GM23338 (cell line): ENCODE results near the gene EXOC7. TPM values are rescaled to one million over a fixed set of nuclear protein-coding genes. Genes with fewer than 3 reads are reported as not detected.

ENCODE experiments used
- ATAC-seq: fragments of 200-7000 bp; cut with Tn5 transposase; 3 replicates; pipeline ENCODE4 v1.9.1; 2020
- DNase-seq: peaks from one replicate; pipeline ENCODE4 v3.0.0-alpha.2; 2015; ENCODE audit warnings: low spot score
- H2AFZ ChIP-seq: fragments of 200-600 bp; sonication (generic); 2 replicates; pipeline ENCODE4 v1.8.0; 2016; ENCODE audit warnings: antibody characterized with exemption, mild to moderate bottlenecking, moderate library complexity
- H3F3A ChIP-seq: fragments of 200-600 bp; sonication (generic); replicated peaks from 2 replicates; pipeline ENCODE4 v1.8.0; 2017; ENCODE audit warnings: antibody characterized with exemption, mixed run types, low read depth
- H3K27ac ChIP-seq: fragments of 200-600 bp; sonication (generic); 2 replicates; pipeline ENCODE4 v1.6.1; 2016; ENCODE audit warnings: low read depth
- H3K27me3 ChIP-seq: fragments of 200-600 bp; sonication (generic); 2 replicates; pipeline ENCODE4 v1.8.0; 2016; ENCODE audit warnings: mild to moderate bottlenecking, mixed run types, moderate library complexity; ENCODE audit not compliant: insufficient read depth
- H3K36me3 ChIP-seq: fragments of 200-600 bp; sonication (generic); 2 replicates; pipeline ENCODE4 v1.8.0; 2016; ENCODE audit warnings: mild to moderate bottlenecking; ENCODE audit not compliant: insufficient read depth
- H3K4me1 ChIP-seq: fragments of 200-600 bp; sonication (generic); 2 replicates; pipeline ENCODE4 v1.8.0; 2016; ENCODE audit warnings: mild to moderate bottlenecking, moderate library complexity; ENCODE audit not compliant: insufficient read depth
- H3K4me2 ChIP-seq: fragments of 200-600 bp; sonication (generic); 2 replicates; pipeline ENCODE4 v1.7.1; 2017; ENCODE audit warnings: mixed run types
- H3K4me3 ChIP-seq: fragments of 200-600 bp; sonication (generic); 2 replicates; pipeline ENCODE4 v1.6.1; 2016; ENCODE audit warnings: mixed run types
- H3K79me2 ChIP-seq: fragments of 200-600 bp; sonication (generic); replicated peaks from 2 replicates; pipeline ENCODE4 v1.8.0; 2017; ENCODE audit warnings: mild to moderate bottlenecking; ENCODE audit not compliant: insufficient read depth
- H3K9me2 ChIP-seq: fragments of 200-600 bp; sonication (generic); 2 replicates; pipeline ENCODE4 v1.8.0; 2017; ENCODE audit not compliant: insufficient read depth
- H4K20me1 ChIP-seq: fragments of 200-600 bp; sonication (generic); replicated peaks from 2 replicates; pipeline ENCODE4 v1.8.0; 2017; ENCODE audit warnings: mild to moderate bottlenecking; ENCODE audit not compliant: insufficient read depth
- H3K27ac Mint-ChIP-seq: 2 replicates; pipeline ENCODE4 v1.8.0; 2020; ENCODE audit warnings: inconsistent platforms, mild to moderate bottlenecking, moderate library complexity, mixed read lengths
- H3K27me3 Mint-ChIP-seq: 3 replicates; pipeline ENCODE4 v1.8.0; 2022; ENCODE audit warnings: low read depth, mild to moderate bottlenecking, moderate library complexity, mixed read lengths, inconsistent platforms; ENCODE audit not compliant: insufficient read depth, poor library complexity
- H3K36me3 Mint-ChIP-seq: 3 replicates; pipeline ENCODE4 v1.8.0; 2021; ENCODE audit warnings: low read depth, mild to moderate bottlenecking, inconsistent platforms, moderate library complexity, mixed read lengths
- H3K4me1 Mint-ChIP-seq: 3 replicates; pipeline ENCODE4 v1.8.0; 2020; ENCODE audit warnings: mild to moderate bottlenecking, inconsistent platforms, mixed read lengths
- H3K4me3 Mint-ChIP-seq: 3 replicates; pipeline ENCODE4 v1.8.0; 2021; ENCODE audit warnings: moderate library complexity, mild to moderate bottlenecking, inconsistent platforms, mixed read lengths
- H3K9me3 Mint-ChIP-seq: 3 replicates; pipeline ENCODE4 v1.8.0; 2020; ENCODE audit warnings: moderate library complexity, mild to moderate bottlenecking, inconsistent platforms, mixed read lengths
- CREB1 ChIP-seq: fragments of 250-450 bp; sonication (Bioruptor Pico); IDR thresholded peaks from 2 replicates; pipeline ENCODE4 v1.5.0; 2020; ENCODE audit warnings: low read depth, mild to moderate bottlenecking, moderate library complexity
- EZH2 ChIP-seq: fragments of 200-600 bp; sonication (generic); IDR thresholded peaks from one replicate; pipeline ENCODE4 v1.8.0; 2017; ENCODE audit warnings: antibody characterized with exemption, mild to moderate bottlenecking, low read depth; ENCODE audit not compliant: unreplicated experiment
- NANOG ChIP-seq: IDR thresholded peaks from 2 replicates; pipeline ENCODE4 v1.6.1; 2016; ENCODE audit warnings: antibody characterized with exemption, borderline replicate concordance
- POLR2AphosphoS5 ChIP-seq: IDR thresholded peaks from 2 replicates; pipeline ENCODE4 v1.6.1; 2016; ENCODE audit warnings: antibody characterized with exemption, low read depth
- ZNF114 ChIP-seq: fragments of 250-450 bp; sonication (Bioruptor Pico); IDR thresholded peaks from 2 replicates; pipeline ENCODE4 v1.5.0; 2020; ENCODE audit warnings: mild to moderate bottlenecking, moderate library complexity
- polyA plus RNA-seq: library from polyadenylated mRNA; unstranded; fragments of >200 nt; fragmentation: Nextera tagmentation; extraction: Ambion mirVana; gene quantifications from 2 replicates; pipeline ENCODE4 v1.2.1, GENCODE V29; 2016
- total RNA-seq: library from RNA; depleted of rRNA; stranded (reverse); fragments of >200 nt; shearing (Covaris generic); gene quantifications from 2 replicates; pipeline ENCODE4 v1.2.3, GENCODE V29; 2014
- TF ChIP-seq, protein P1 (sequence below): IDR thresholded peaks from 2 replicates; pipeline ENCODE4 v1.6.1; 2016; ENCODE audit warnings: antibody characterized with exemption
- TF ChIP-seq, protein P2 (sequence below), 2 experiments: fragments of 200-600 bp in 1 of 2; sonication (generic) in 1 of 2; conservative IDR thresholded peaks; 2 replicates each; pipeline versions ENCODE4 v1.5.1 to v1.6.1; 2016 to 2017; ENCODE audit warnings: antibody characterized with exemption in 2 of 2, low read depth in 2 of 2, mild to moderate bottlenecking in 2 of 2, moderate library complexity in 1 of 2
- TF ChIP-seq, protein P3 (sequence below): fragments of 250-450 bp; sonication (Bioruptor Pico); IDR thresholded peaks from 2 replicates; pipeline ENCODE4 v1.5.0; 2020; ENCODE audit warnings: mild to moderate bottlenecking, moderate library complexity
- TF ChIP-seq, protein P4 (sequence below): IDR thresholded peaks from one replicate; pipeline ENCODE4 v1.6.1; 2018; ENCODE audit warnings: antibody characterized with exemption; ENCODE audit not compliant: unreplicated experiment

EXOC7 gene
- total and polyA plus RNA-seq, 2 experiments from 2014 or later, result 75.4 to 77.4 TPM

GRCh38 chr17:76088041-76088867 is 15.3 kb downstream of the EXOC7 start:
- H3K36me3 Mint-ChIP-seq, result peaks cover 64% of the 10 kb centered on the region
- no peaks in the 10 kb centered on the region for H3K27me3 ChIP-seq
- ATAC-seq (peak; percentile 94), DNase-seq (peak; percentile 73)
- no peaks in the 10 kb centered on the region; the same call in 2 of the 3 replicates for H3K4me1 Mint-ChIP-seq
- H3K4me3 ChIP-seq, result no peak overlapping the region
- H3K36me3 ChIP-seq, result peaks cover 5% of the 10 kb centered on the region; the same call in 1 of the 2 replicates
- no peak overlapping the region for H3K27ac ChIP-seq
- H3K27me3 Mint-ChIP-seq, result peaks cover 7% of the 10 kb centered on the region
- no peak overlapping the region for H3K4me3 Mint-ChIP-seq
- H3K9me3 Mint-ChIP-seq, result no peaks in the 10 kb centered on the region
- no peak overlapping the region for H2AFZ ChIP-seq
- H3K4me1 ChIP-seq, result no peaks in the 10 kb centered on the region
- H3K27ac Mint-ChIP-seq, result peak overlapping the region; percentile 52; the same call in 1 of the 2 replicates
- H3K79me2 ChIP-seq, result no peaks in the 10 kb centered on the region
- H3K9me2 ChIP-seq, result no peaks in the 10 kb centered on the region
- H3K4me2 ChIP-seq, result no peak overlapping the region
- no peaks in the 10 kb centered on the region for H4K20me1 ChIP-seq
- no peaks in the 10 kb centered on the region for H3F3A ChIP-seq
- TF ChIP-seq ZNF114 (CRISPR knock-in tag) (no peak), EZH2 (no peak), NANOG (no peak), POLR2AphosphoS5 (no peak), CREB1 (CRISPR knock-in tag) (no peak)
- TF ChIP-seq, protein P1, sequence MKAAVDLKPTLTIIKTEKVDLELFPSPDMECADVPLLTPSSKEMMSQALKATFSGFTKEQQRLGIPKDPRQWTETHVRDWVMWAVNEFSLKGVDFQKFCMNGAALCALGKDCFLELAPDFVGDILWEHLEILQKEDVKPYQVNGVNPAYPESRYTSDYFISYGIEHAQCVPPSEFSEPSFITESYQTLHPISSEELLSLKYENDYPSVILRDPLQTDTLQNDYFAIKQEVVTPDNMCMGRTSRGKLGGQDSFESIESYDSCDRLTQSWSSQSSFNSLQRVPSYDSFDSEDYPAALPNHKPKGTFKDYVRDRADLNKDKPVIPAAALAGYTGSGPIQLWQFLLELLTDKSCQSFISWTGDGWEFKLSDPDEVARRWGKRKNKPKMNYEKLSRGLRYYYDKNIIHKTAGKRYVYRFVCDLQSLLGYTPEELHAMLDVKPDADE, result no peak
- TF ChIP-seq, protein P2, sequence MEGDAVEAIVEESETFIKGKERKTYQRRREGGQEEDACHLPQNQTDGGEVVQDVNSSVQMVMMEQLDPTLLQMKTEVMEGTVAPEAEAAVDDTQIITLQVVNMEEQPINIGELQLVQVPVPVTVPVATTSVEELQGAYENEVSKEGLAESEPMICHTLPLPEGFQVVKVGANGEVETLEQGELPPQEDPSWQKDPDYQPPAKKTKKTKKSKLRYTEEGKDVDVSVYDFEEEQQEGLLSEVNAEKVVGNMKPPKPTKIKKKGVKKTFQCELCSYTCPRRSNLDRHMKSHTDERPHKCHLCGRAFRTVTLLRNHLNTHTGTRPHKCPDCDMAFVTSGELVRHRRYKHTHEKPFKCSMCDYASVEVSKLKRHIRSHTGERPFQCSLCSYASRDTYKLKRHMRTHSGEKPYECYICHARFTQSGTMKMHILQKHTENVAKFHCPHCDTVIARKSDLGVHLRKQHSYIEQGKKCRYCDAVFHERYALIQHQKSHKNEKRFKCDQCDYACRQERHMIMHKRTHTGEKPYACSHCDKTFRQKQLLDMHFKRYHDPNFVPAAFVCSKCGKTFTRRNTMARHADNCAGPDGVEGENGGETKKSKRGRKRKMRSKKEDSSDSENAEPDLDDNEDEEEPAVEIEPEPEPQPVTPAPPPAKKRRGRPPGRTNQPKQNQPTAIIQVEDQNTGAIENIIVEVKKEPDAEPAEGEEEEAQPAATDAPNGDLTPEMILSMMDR (conservative IDR thresholded peaks at IDR 0.05; ENCODE audit: low read depth in 2 of 2), result peak; percentile 57 to 74
- TF ChIP-seq, protein P3, sequence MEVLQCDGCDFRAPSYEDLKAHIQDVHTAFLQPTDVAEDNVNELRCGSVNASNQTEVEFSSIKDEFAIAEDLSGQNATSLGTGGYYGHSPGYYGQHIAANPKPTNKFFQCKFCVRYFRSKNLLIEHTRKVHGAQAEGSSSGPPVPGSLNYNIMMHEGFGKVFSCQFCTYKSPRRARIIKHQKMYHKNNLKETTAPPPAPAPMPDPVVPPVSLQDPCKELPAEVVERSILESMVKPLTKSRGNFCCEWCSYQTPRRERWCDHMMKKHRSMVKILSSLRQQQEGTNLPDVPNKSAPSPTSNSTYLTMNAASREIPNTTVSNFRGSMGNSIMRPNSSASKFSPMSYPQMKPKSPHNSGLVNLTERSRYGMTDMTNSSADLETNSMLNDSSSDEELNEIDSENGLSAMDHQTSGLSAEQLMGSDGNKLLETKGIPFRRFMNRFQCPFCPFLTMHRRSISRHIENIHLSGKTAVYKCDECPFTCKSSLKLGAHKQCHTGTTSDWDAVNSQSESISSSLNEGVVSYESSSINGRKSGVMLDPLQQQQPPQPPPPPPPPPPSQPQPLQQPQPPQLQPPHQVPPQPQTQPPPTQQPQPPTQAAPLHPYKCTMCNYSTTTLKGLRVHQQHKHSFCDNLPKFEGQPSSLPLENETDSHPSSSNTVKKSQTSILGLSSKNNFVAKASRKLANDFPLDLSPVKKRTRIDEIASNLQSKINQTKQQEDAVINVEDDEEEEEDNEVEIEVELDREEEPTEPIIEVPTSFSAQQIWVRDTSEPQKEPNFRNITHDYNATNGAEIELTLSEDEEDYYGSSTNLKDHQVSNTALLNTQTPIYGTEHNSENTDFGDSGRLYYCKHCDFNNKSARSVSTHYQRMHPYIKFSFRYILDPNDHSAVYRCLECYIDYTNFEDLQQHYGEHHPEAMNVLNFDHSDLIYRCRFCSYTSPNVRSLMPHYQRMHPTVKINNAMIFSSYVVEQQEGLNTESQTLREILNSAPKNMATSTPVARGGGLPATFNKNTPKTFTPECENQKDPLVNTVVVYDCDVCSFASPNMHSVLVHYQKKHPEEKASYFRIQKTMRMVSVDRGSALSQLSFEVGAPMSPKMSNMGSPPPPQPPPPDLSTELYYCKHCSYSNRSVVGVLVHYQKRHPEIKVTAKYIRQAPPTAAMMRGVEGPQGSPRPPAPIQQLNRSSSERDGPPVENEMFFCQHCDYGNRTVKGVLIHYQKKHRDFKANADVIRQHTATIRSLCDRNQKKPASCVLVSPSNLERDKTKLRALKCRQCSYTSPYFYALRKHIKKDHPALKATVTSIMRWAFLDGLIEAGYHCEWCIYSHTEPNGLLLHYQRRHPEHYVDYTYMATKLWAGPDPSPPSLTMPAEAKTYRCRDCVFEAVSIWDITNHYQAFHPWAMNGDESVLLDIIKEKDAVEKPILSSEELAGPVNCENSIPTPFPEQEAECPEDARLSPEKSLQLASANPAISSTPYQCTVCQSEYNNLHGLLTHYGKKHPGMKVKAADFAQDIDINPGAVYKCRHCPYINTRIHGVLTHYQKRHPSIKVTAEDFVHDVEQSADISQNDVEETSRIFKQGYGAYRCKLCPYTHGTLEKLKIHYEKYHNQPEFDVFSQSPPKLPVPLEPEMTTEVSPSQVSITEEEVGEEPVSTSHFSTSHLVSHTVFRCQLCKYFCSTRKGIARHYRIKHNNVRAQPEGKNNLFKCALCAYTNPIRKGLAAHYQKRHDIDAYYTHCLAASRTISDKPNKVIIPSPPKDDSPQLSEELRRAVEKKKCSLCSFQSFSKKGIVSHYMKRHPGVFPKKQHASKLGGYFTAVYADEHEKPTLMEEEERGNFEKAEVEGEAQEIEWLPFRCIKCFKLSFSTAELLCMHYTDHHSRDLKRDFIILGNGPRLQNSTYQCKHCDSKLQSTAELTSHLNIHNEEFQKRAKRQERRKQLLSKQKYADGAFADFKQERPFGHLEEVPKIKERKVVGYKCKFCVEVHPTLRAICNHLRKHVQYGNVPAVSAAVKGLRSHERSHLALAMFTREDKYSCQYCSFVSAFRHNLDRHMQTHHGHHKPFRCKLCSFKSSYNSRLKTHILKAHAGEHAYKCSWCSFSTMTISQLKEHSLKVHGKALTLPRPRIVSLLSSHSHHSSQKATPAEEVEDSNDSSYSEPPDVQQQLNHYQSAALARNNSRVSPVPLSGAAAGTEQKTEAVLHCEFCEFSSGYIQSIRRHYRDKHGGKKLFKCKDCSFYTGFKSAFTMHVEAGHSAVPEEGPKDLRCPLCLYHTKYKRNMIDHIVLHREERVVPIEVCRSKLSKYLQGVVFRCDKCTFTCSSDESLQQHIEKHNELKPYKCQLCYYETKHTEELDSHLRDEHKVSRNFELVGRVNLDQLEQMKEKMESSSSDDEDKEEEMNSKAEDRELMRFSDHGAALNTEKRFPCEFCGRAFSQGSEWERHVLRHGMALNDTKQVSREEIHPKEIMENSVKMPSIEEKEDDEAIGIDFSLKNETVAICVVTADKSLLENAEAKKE (CRISPR knock-in tag), result no peak
- TF ChIP-seq, protein P4, sequence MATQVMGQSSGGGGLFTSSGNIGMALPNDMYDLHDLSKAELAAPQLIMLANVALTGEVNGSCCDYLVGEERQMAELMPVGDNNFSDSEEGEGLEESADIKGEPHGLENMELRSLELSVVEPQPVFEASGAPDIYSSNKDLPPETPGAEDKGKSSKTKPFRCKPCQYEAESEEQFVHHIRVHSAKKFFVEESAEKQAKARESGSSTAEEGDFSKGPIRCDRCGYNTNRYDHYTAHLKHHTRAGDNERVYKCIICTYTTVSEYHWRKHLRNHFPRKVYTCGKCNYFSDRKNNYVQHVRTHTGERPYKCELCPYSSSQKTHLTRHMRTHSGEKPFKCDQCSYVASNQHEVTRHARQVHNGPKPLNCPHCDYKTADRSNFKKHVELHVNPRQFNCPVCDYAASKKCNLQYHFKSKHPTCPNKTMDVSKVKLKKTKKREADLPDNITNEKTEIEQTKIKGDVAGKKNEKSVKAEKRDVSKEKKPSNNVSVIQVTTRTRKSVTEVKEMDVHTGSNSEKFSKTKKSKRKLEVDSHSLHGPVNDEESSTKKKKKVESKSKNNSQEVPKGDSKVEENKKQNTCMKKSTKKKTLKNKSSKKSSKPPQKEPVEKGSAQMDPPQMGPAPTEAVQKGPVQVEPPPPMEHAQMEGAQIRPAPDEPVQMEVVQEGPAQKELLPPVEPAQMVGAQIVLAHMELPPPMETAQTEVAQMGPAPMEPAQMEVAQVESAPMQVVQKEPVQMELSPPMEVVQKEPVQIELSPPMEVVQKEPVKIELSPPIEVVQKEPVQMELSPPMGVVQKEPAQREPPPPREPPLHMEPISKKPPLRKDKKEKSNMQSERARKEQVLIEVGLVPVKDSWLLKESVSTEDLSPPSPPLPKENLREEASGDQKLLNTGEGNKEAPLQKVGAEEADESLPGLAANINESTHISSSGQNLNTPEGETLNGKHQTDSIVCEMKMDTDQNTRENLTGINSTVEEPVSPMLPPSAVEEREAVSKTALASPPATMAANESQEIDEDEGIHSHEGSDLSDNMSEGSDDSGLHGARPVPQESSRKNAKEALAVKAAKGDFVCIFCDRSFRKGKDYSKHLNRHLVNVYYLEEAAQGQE, result no peak
